IMR-90 (cell line): ENCODE measurements around the gene KCNMA1. TPM values are rescaled to one million over a fixed set of nuclear protein-coding genes. Genes with fewer than 3 reads are reported as not detected.

Experiments used
- ATAC-seq: fragments of 200-7000 bp; cut with Tn5 transposase; 2 replicates; pipeline ENCODE4 v1.9.1; 2020; ENCODE audit warnings: low read depth, mild to moderate bottlenecking, moderate library complexity
- BruUV-seq: library from RNA; stranded (reverse); fragments of 400-500 nt; replicated peaks from 2 replicates; lab custom pipeline; 2021; lab: Mats Ljungman, UMichigan
- CTCF ChIA-PET: fragments of 300-600 bp; formaldehyde crosslinking; extraction: SDS; loops from one replicate; lab custom pipeline; 2021; ENCODE audit warnings: antibody characterized with exemption; lab: Yijun Ruan, JAX
- POLR2A ChIA-PET: fragments of 300-600 bp; sonication (Branson Sonifier 250); formaldehyde crosslinking; loops from one replicate; lab custom pipeline; 2022; ENCODE audit warnings: antibody characterized with exemption; ENCODE audit not compliant: unreplicated experiment; lab: Charles Lee
- DNase-seq: peaks from one replicate; pipeline ENCODE4 v3.0.0; 2013
- H2AFZ ChIP-seq: replicated peaks from 2 replicates; pipeline ENCODE3; 2013; ENCODE audit warnings: low read length, mild to moderate bottlenecking; ENCODE audit not compliant: poor library complexity
- H2AK5ac ChIP-seq: 2 replicates; pipeline ENCODE4 v1.6.1; 2013; ENCODE audit warnings: low read depth, low read length, inconsistent platforms
- H2AK9ac ChIP-seq: replicated peaks from 2 replicates; pipeline ENCODE3; 2013; ENCODE audit warnings: mild to moderate bottlenecking, low read depth, low read length, moderate library complexity; ENCODE audit not compliant: poor library complexity
- H2BK120ac ChIP-seq: 2 replicates; pipeline ENCODE4 v1.6.1; 2013; ENCODE audit warnings: low read depth, low read length, inconsistent platforms
- H2BK15ac ChIP-seq: 3 replicates; pipeline ENCODE4 v1.6.1; 2013; ENCODE audit warnings: low read depth, low read length, inconsistent platforms
- H2BK20ac ChIP-seq: 2 replicates; pipeline ENCODE4 v1.6.1; 2013; ENCODE audit warnings: low read depth, mild to moderate bottlenecking, inconsistent platforms, low read length, moderate library complexity
- H2BK5ac ChIP-seq: 2 replicates; pipeline ENCODE4 v1.6.1; 2013; ENCODE audit warnings: mild to moderate bottlenecking, low read depth, low read length, inconsistent platforms; ENCODE audit not compliant: poor library complexity, severe bottlenecking
- H3K14ac ChIP-seq: replicated peaks from 2 replicates; pipeline ENCODE4 v1.6.1; 2013; ENCODE audit warnings: low read depth, low read length, inconsistent platforms
- H3K18ac ChIP-seq: 2 replicates; pipeline ENCODE4 v1.6.1; 2013; ENCODE audit warnings: low read depth, low read length, control low read depth
- H3K23ac ChIP-seq: 2 replicates; pipeline ENCODE4 v1.6.1; 2013; ENCODE audit warnings: low read depth, low read length, inconsistent platforms
- H3K27ac ChIP-seq: 2 replicates; pipeline ENCODE4 v1.5.1; 2013; ENCODE audit warnings: mild to moderate bottlenecking, control low read depth, low read length; ENCODE audit not compliant: insufficient read depth
- H3K27me3 ChIP-seq: 2 replicates; pipeline ENCODE4 v1.6.1; 2013; ENCODE audit warnings: low read length; ENCODE audit not compliant: control insufficient read depth, insufficient read depth
- H3K36me3 ChIP-seq: 2 replicates; pipeline ENCODE4 v1.6.1; 2013; ENCODE audit warnings: low read length, mixed read lengths; ENCODE audit not compliant: control insufficient read depth, insufficient read depth
- H3K4ac ChIP-seq: 2 replicates; pipeline ENCODE4 v1.6.1; 2013; ENCODE audit warnings: low read depth, low read length, inconsistent platforms
- H3K4me1 ChIP-seq: 2 replicates; pipeline ENCODE4 v1.6.1; 2013; ENCODE audit warnings: low read length, mixed read lengths; ENCODE audit not compliant: control insufficient read depth, insufficient read depth
- H3K4me2 ChIP-seq: 2 replicates; pipeline ENCODE4 v1.6.1; 2013; ENCODE audit warnings: low read depth, mild to moderate bottlenecking, control low read depth, low read length, moderate library complexity
- H3K4me3 ChIP-seq: 2 replicates; pipeline ENCODE4 v1.5.1; 2013; ENCODE audit warnings: low read depth, mild to moderate bottlenecking, control low read depth, low read length, moderate library complexity; ENCODE audit not compliant: insufficient read depth
- H3K56ac ChIP-seq: 2 replicates; pipeline ENCODE4 v1.6.1; 2013; ENCODE audit warnings: low read length, inconsistent platforms; ENCODE audit not compliant: insufficient read depth; ENCODE audit errors: extremely low read depth
- H3K79me1 ChIP-seq, 2 experiments: 2 replicates each; pipeline ENCODE4 v1.6.1; 2013; ENCODE audit warnings: low read length in 2 of 2, inconsistent platforms in 1 of 2, low read depth in 1 of 2
- H3K9ac ChIP-seq: 2 replicates; pipeline ENCODE4 v1.6.1; 2013; ENCODE audit warnings: low read depth, low read length, control low read depth
- H3K9me1 ChIP-seq: 2 replicates; pipeline ENCODE4 v1.6.1; 2013; ENCODE audit warnings: low read length, inconsistent platforms; ENCODE audit not compliant: insufficient read depth
- H3K9me3 ChIP-seq: 2 replicates; pipeline ENCODE4 v1.6.1; 2013; ENCODE audit warnings: low read length; ENCODE audit not compliant: control insufficient read depth, insufficient read depth
- H4K20me1 ChIP-seq: 2 replicates; pipeline ENCODE4 v1.6.1; 2013; ENCODE audit warnings: low read length, inconsistent platforms; ENCODE audit not compliant: insufficient read depth
- H4K5ac ChIP-seq: 2 replicates; pipeline ENCODE4 v1.6.1; 2013; ENCODE audit warnings: mild to moderate bottlenecking, low read depth, low read length, control low read depth
- H4K8ac ChIP-seq, 2 experiments: 2 replicates each; pipeline ENCODE4 v1.6.1; 2013; ENCODE audit warnings: low read depth in 2 of 2, low read length in 2 of 2, control low read depth in 1 of 2, inconsistent platforms in 1 of 2
- H4K91ac ChIP-seq: 2 replicates; pipeline ENCODE4 v1.6.1; 2013; ENCODE audit warnings: low read depth, low read length, inconsistent platforms; ENCODE audit not compliant: insufficient read depth
- BHLHE40 ChIP-seq: fragments of 150-350 bp; IDR thresholded peaks from 2 replicates; pipeline ENCODE4 v1.6.1; 2016; ENCODE audit warnings: mild to moderate bottlenecking, low read depth, low read length
- CEBPB ChIP-seq: IDR thresholded peaks from 2 replicates; pipeline ENCODE4 v1.6.1; 2012; ENCODE audit warnings: low read depth, low read length, improper control_type of control experiment
- CHD1 ChIP-seq: IDR thresholded peaks from 2 replicates; pipeline ENCODE4 v1.6.1; 2012; ENCODE audit warnings: low read depth, low read length, improper control_type of control experiment
- CTCF ChIP-seq: conservative IDR thresholded peaks from 2 replicates; pipeline ENCODE4 v1.5.1; 2012; ENCODE audit warnings: mild to moderate bottlenecking, low read depth, low read length, improper control_type of control experiment
- ELK1 ChIP-seq: fragments of 150-350 bp; IDR thresholded peaks from 2 replicates; pipeline ENCODE4 v1.6.1; 2016; ENCODE audit warnings: low read depth, mild to moderate bottlenecking, low read length, moderate library complexity, borderline replicate concordance
- FOS ChIP-seq: fragments of 150-350 bp; IDR thresholded peaks from 2 replicates; pipeline ENCODE4 v1.6.1; 2016; ENCODE audit warnings: low read depth, low read length
- MAFK ChIP-seq: IDR thresholded peaks from 2 replicates; pipeline ENCODE4 v1.6.1; 2012; ENCODE audit warnings: low read depth, low read length, improper control_type of control experiment
- MAZ ChIP-seq: IDR thresholded peaks from 2 replicates; pipeline ENCODE4 v1.6.1; 2012; ENCODE audit warnings: low read depth, mild to moderate bottlenecking, low read length, improper control_type of control experiment, moderate library complexity, borderline replicate concordance
- MXI1 ChIP-seq: IDR thresholded peaks from 2 replicates; pipeline ENCODE4 v1.6.1; 2012; ENCODE audit warnings: low read depth, mild to moderate bottlenecking, low read length, moderate library complexity, borderline replicate concordance
- NFE2L2 ChIP-seq: fragments of 150-350 bp; IDR thresholded peaks from 2 replicates; pipeline ENCODE4 v1.6.1; 2016; ENCODE audit warnings: low read depth, mild to moderate bottlenecking, low read length
- POLR2A ChIP-seq: IDR thresholded peaks from 2 replicates; pipeline ENCODE4 v1.6.1; 2012; ENCODE audit warnings: mild to moderate bottlenecking, low read depth, low read length
- RAD21 ChIP-seq: IDR thresholded peaks from 2 replicates; pipeline ENCODE4 v1.6.1; 2012; ENCODE audit warnings: low read length, improper control_type of control experiment
- RCOR1 ChIP-seq: IDR thresholded peaks from 2 replicates; pipeline ENCODE4 v1.6.1; 2012; ENCODE audit warnings: mild to moderate bottlenecking, low read length, improper control_type of control experiment; ENCODE audit not compliant: insufficient replicate concordance
- RFX5 ChIP-seq: IDR thresholded peaks from 2 replicates; pipeline ENCODE4 v1.8.0; 2012; ENCODE audit warnings: low read depth, mild to moderate bottlenecking, low read length, moderate library complexity
- SMC3 ChIP-seq: fragments of 150-350 bp; IDR thresholded peaks from 2 replicates; pipeline ENCODE4 v1.6.1; 2016; ENCODE audit warnings: low read depth, mild to moderate bottlenecking, antibody characterized with exemption, low read length, moderate library complexity
- USF2 ChIP-seq: fragments of 150-350 bp; IDR thresholded peaks from 2 replicates; pipeline ENCODE4 v1.6.1; 2017; ENCODE audit warnings: mild to moderate bottlenecking, antibody characterized with exemption, low read length, low read depth
- WGBS, 2 experiments: methylation state at CpG; one replicate each; pipeline versions ENCODE4 v1.1.5 to v1.1.7; 2013; ENCODE audit warnings: missing lambda C conversion rate in 2 of 2; ENCODE audit not compliant: insufficient read length in 1 of 2; ENCODE audit errors: extremely low coverage in 2 of 2; 5-methylcytosine and 5-hydroxymethylcytosine counted together
- dilution Hi-C: fragments of 300-500 bp; cut with HindIII; formaldehyde crosslinking; loops from one replicate; pipeline ENCODE4 v1.14.3; 2018; ENCODE audit warnings: low sequenced_read_pairs; ENCODE audit not compliant: unreplicated experiment
- in situ Hi-C: fragments of 300-500 bp; cut with MboI; formaldehyde crosslinking; loops from 3 replicates; pipeline ENCODE4 v1.14.3; 2019; ENCODE audit warnings: low sequenced_read_pairs, inconsistent platforms, mixed read lengths
- intact Hi-C: fragments of 100-400 bp; cut with micrococcal nuclease; formaldehyde crosslinking; loops from 2 replicates; pipeline ENCODE4 v1.10.0; 2022
- polyA plus RNA-seq, 3 experiments: library from polyadenylated mRNA; depleted of rRNA; stranded (reverse); fragments of >200 nt; gene quantifications; 2 replicates each; pipeline ENCODE4 v1.2.3, GENCODE V29; 2012; ENCODE audit warnings: low replicate concordance in 1 of 3
- total RNA-seq: library from RNA; depleted of rRNA; stranded (reverse); fragments of >200 nt; gene quantifications from 2 replicates; pipeline ENCODE4 v1.2.3, GENCODE V29; 2012

KCNMA1 gene
- total and polyA plus RNA-seq, 2 of the 4 experiments (the other 2 are of a cell fraction), result 25.6 to 29.6 TPM

- H3K23ac ChIP-seq, result no peak overlapping the region
- no peaks in the 10 kb centered on the region for H4K20me1 ChIP-seq
- no peak overlapping the region for H3K4ac ChIP-seq
- no peak overlapping the region for H4K5ac ChIP-seq
- DNase-seq (peak; percentile 55), ATAC-seq (no peak)
- no peak overlapping the region for H2AK5ac ChIP-seq
- H3K4me2 ChIP-seq, result no peak overlapping the region
- no peak overlapping the region for H3K27ac ChIP-seq
- WGBS, 2 experiments, result no CpG with 5 or more reads among the region's 4 CpGs
- H3K4me1 ChIP-seq, result peaks cover 2% of the 10 kb centered on the region
- CTCF ChIA-PET, result interaction anchor here (0.7 kb wide), 1 partner anchor 85 kb away, joined by 3 read pairs; no protein-coding TSS in a partner anchor
- no peak overlapping the region for H2BK15ac ChIP-seq
- no peaks in the 10 kb centered on the region; the same call in 1 of the 2 replicates for H3K27me3 ChIP-seq
- no peak overlapping the region for H3K18ac ChIP-seq
- POLR2A ChIA-PET, result no interaction called here
- H2BK20ac ChIP-seq, result no peak overlapping the region
- dilution Hi-C loops (no loop called here), intact Hi-C loops (no loop called here), in situ Hi-C loops (no loop called here)
- H2AFZ ChIP-seq, result no peak overlapping the region
- BruUV-seq, result no TSS peak
- no peak overlapping the region for H2AK9ac ChIP-seq
- H3K9me1 ChIP-seq, result no peaks in the 10 kb centered on the region; the same call in 1 of the 2 replicates
- H3K4me3 ChIP-seq, result no peak overlapping the region
- no peak overlapping the region for H4K91ac ChIP-seq
- H2BK120ac ChIP-seq, result no peak overlapping the region
- H4K8ac ChIP-seq, result no peak overlapping the region
- H3K36me3 ChIP-seq, result no peaks in the 10 kb centered on the region
- no peak overlapping the region for H2BK5ac ChIP-seq
- no peak overlapping the region for H3K14ac ChIP-seq
- TF ChIP-seq MAZ (no peak), BHLHE40 (no peak), POLR2A (no peak), RAD21 (no peak), FOS (no peak), RCOR1 (no peak), RFX5 (no peak), NFE2L2 (no peak), MXI1 (no peak), USF2 (no peak), ELK1 (no peak), CEBPB (no peak), SMC3 (no peak), CTCF (no peak), MAFK (no peak), CHD1 (no peak)
- no peaks in the 10 kb centered on the region for H3K9me3 ChIP-seq
- H3K56ac ChIP-seq, result no peak overlapping the region
- H3K9ac ChIP-seq, result no peak overlapping the region
- H3K79me1 ChIP-seq, result no peaks in the 10 kb centered on the region
Measured at GRCh38 chr10:77279207-77279606, 358.4 kb downstream of the KCNMA1 start.
